ENCODE results near the gene IL1RAPL2.

DNA sequence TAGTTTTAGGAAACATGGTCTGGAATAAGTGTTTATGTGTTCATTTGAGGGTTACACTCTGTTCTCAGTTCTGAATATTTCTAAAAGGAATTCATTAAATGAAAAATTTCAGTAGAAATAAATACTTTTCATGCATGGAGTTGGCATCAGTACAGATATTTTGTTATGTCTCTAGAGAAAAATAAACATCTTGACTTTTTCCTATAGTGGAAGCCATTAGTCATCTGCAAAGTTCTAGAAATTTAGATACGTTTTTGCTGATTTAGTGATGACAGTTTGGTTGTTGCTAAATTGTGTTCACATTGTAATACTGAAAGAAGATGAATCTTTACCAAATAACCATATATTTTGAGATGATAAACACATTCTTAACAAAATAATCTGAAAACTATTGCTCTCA is 922.7 kb downstream of the IL1RAPL2 start:
- TF ChIP-seq EP300 (IDR thresholded peaks at IDR 0.05; ENCODE audit: borderline replicate concordance), result no peak
- TF ChIP-seq RAD21 (IDR thresholded peaks at IDR 0.05; ENCODE audit: low read depth), result no peak
- TF ChIP-seq, protein P1, sequence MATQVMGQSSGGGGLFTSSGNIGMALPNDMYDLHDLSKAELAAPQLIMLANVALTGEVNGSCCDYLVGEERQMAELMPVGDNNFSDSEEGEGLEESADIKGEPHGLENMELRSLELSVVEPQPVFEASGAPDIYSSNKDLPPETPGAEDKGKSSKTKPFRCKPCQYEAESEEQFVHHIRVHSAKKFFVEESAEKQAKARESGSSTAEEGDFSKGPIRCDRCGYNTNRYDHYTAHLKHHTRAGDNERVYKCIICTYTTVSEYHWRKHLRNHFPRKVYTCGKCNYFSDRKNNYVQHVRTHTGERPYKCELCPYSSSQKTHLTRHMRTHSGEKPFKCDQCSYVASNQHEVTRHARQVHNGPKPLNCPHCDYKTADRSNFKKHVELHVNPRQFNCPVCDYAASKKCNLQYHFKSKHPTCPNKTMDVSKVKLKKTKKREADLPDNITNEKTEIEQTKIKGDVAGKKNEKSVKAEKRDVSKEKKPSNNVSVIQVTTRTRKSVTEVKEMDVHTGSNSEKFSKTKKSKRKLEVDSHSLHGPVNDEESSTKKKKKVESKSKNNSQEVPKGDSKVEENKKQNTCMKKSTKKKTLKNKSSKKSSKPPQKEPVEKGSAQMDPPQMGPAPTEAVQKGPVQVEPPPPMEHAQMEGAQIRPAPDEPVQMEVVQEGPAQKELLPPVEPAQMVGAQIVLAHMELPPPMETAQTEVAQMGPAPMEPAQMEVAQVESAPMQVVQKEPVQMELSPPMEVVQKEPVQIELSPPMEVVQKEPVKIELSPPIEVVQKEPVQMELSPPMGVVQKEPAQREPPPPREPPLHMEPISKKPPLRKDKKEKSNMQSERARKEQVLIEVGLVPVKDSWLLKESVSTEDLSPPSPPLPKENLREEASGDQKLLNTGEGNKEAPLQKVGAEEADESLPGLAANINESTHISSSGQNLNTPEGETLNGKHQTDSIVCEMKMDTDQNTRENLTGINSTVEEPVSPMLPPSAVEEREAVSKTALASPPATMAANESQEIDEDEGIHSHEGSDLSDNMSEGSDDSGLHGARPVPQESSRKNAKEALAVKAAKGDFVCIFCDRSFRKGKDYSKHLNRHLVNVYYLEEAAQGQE (IDR thresholded peaks at IDR 0.05; ENCODE audit: low read depth), result no peak
- no peak for TF ChIP-seq TAF1 (IDR thresholded peaks at IDR 0.05; ENCODE audit: low read depth)
- TF ChIP-seq, protein P2, sequence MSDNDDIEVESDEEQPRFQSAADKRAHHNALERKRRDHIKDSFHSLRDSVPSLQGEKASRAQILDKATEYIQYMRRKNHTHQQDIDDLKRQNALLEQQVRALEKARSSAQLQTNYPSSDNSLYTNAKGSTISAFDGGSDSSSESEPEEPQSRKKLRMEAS (IDR thresholded peaks at IDR 0.05), result no peak
- no peak for TF ChIP-seq ZBTB7A (IDR thresholded peaks at IDR 0.05; ENCODE audit: low read depth)
- TF ChIP-seq YY1 (IDR thresholded peaks at IDR 0.05; ENCODE audit: low read depth), result no peak
- no peak for TF ChIP-seq CREB1 (IDR thresholded peaks at IDR 0.05; ENCODE audit: low read depth)
- no peak for TF ChIP-seq FOXM1 (IDR thresholded peaks at IDR 0.05; ENCODE audit: borderline replicate concordance, low read depth)
- no peak for TF ChIP-seq NFIC (IDR thresholded peaks at IDR 0.05)
